ENCODE results near the gene RBM33.

DNA sequence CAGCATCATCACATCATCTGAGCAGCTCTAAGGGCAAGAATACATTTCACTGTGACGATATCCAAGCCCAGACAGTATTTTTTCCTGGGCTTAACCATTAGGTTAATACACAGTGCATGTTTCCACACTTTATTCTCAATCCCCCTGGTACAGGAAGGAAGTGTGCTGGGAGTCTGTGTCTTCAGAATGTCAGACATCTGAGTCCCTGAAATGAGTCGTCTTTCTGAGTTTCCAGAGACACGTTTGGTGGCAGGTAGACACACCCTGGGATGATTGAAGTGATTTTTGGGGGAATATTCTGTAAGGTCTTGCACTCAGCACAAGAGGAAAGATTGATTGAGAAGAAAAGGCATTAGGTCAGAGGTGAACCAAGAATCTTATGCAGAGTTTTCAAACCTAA, 180.9 kb downstream of the RBM33 start:
- TF ChIP-seq, protein P1, sequence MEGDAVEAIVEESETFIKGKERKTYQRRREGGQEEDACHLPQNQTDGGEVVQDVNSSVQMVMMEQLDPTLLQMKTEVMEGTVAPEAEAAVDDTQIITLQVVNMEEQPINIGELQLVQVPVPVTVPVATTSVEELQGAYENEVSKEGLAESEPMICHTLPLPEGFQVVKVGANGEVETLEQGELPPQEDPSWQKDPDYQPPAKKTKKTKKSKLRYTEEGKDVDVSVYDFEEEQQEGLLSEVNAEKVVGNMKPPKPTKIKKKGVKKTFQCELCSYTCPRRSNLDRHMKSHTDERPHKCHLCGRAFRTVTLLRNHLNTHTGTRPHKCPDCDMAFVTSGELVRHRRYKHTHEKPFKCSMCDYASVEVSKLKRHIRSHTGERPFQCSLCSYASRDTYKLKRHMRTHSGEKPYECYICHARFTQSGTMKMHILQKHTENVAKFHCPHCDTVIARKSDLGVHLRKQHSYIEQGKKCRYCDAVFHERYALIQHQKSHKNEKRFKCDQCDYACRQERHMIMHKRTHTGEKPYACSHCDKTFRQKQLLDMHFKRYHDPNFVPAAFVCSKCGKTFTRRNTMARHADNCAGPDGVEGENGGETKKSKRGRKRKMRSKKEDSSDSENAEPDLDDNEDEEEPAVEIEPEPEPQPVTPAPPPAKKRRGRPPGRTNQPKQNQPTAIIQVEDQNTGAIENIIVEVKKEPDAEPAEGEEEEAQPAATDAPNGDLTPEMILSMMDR (IDR thresholded peaks at IDR 0.05), result no peak
- no peak for TF ChIP-seq POLR2A (IDR thresholded peaks at IDR 0.05)
